ENCODE data around the gene MIEF1. TPM values are rescaled to one million over a fixed set of nuclear protein-coding genes. Genes with fewer than 3 reads are reported as not detected.

MIEF1 gene
- total RNA-seq, 2 experiments from 2014 or later, result 43.2 to 44.9 TPM

- ChIA-PET CTCF (interaction anchor here (1.2 to 2.6 kb wide), 2 partner anchors 12 to 15 kb away, joined by 4 to 9 read pairs; no protein-coding TSS in a partner anchor), POLR2A (no interaction called here)
- Mint-ChIP-seq H3K27ac (no peak overlapping the region), H3K4me1 (no peaks in the 10 kb centered on the region), H3K9me3 (ENCODE audit: low read depth) (no peaks in the 10 kb centered on the region), H3K36me3 (ENCODE audit: low read depth) (no peaks in the 10 kb centered on the region), H3K4me3 (no peak overlapping the region), H3K27me3 (no peaks in the 10 kb centered on the region)
- no peak for DNase-seq
- intact Hi-C loops (cut with DNase I, micrococcal nuclease), result no loop called here
- ATAC-seq, result no peak
These were observed 20.5 kb upstream of the MIEF1 start for GRCh38 chr22:39481595-39481994.

GRCh38 chr22:39482768-39483167, 19.3 kb upstream of the MIEF1 start:
- DNase-seq (no peak), ATAC-seq (no peak)
- H3K9me3 Mint-ChIP-seq (ENCODE audit: low read depth), result no peaks in the 10 kb centered on the region
- H3K36me3 Mint-ChIP-seq (ENCODE audit: low read depth), result no peaks in the 10 kb centered on the region
- no peaks in the 10 kb centered on the region for H3K4me1 Mint-ChIP-seq
- H3K27me3 Mint-ChIP-seq, result no peaks in the 10 kb centered on the region
- intact Hi-C loops (cut with DNase I, micrococcal nuclease), result no loop called here
- ChIA-PET POLR2A (interaction anchor here (0.6 kb wide), 1 partner anchor 159 kb away, joined by 3 read pairs; no protein-coding TSS in a partner anchor), CTCF (interaction anchor here (0.7 to 2.6 kb wide), 3 partner anchors 11 to 123 kb away, joined by 3 to 9 read pairs (median 4); no protein-coding TSS in a partner anchor)
- H3K27ac Mint-ChIP-seq, result no peak overlapping the region
- no peak overlapping the region for H3K4me3 Mint-ChIP-seq

GRCh38 chr22:39486951-39487825, 14.9 kb upstream of the MIEF1 start:
- H3K4me3 Mint-ChIP-seq, result no peak overlapping the region
- ChIA-PET CTCF (interaction anchor here (0.7 kb wide), 2 partner anchors 9 to 1110 kb away, joined by 3 read pairs; no protein-coding TSS in a partner anchor), POLR2A (no interaction called here)
- H3K27me3 Mint-ChIP-seq, result no peaks in the 10 kb centered on the region
- no peak for ATAC-seq
- H3K4me1 Mint-ChIP-seq, result peaks cover 4% of the 10 kb centered on the region
- H3K9me3 Mint-ChIP-seq (ENCODE audit: low read depth), result no peaks in the 10 kb centered on the region
- no peak overlapping the region for H3K27ac Mint-ChIP-seq
- DNase-seq, result no peak
- H3K36me3 Mint-ChIP-seq (ENCODE audit: low read depth), result no peaks in the 10 kb centered on the region
- intact Hi-C loops (cut with DNase I, micrococcal nuclease), result no loop called here

- ATAC-seq (no peak), DNase-seq (no peak)
- CTCF ChIA-PET, result no interaction called here
- intact Hi-C loops (cut with DNase I, micrococcal nuclease), result no loop called here
- Mint-ChIP-seq H3K4me1 (peaks cover 4% of the 10 kb centered on the region), H3K27me3 (no peaks in the 10 kb centered on the region), H3K9me3 (ENCODE audit: low read depth) (no peaks in the 10 kb centered on the region), H3K36me3 (ENCODE audit: low read depth) (no peaks in the 10 kb centered on the region), H3K4me3 (no peak overlapping the region), H3K27ac (no peak overlapping the region)
- POLR2A ChIA-PET, result no interaction called here
These were observed 14.1 kb upstream of the MIEF1 start for GRCh38 chr22:39487826-39488520.

- CTCF ChIA-PET, result no interaction called here
- intact Hi-C loops (cut with DNase I, micrococcal nuclease), result no loop called here
- POLR2A ChIA-PET, result no interaction called here
These were observed 13.5 kb upstream of the MIEF1 start for GRCh38 chr22:39488563-39489083.

GRCh38 chr22:39489094-39490068, 12.7 kb upstream of the MIEF1 start:
- ATAC-seq, result no peak
- H3K27ac Mint-ChIP-seq, result no peak overlapping the region
- no peak for DNase-seq
- POLR2A ChIA-PET, result interaction anchor here (1.5 kb wide), 1 partner anchor 31 kb away, joined by 7 read pairs; the partner anchor contains the start of gene ATF4
- H3K4me3 Mint-ChIP-seq, result no peak overlapping the region
- H3K36me3 Mint-ChIP-seq (ENCODE audit: low read depth), result no peaks in the 10 kb centered on the region
- intact Hi-C loops (cut with DNase I, micrococcal nuclease), result loop anchor here (1.0 to 5.0 kb wide), 5 partner anchors 13 to 858 kb away; partner anchors contain the start of genes MIEF1 (in 2 of the 2), ADSL (in 1 of the 2) and ATF4 (in 1 of the 2)
- no peaks in the 10 kb centered on the region for H3K27me3 Mint-ChIP-seq
- H3K9me3 Mint-ChIP-seq (ENCODE audit: low read depth), result no peaks in the 10 kb centered on the region
- CTCF ChIA-PET, result interaction anchor here (0.6 to 6.1 kb wide), 7 partner anchors 12 to 1543 kb away, joined by 3 to 100 read pairs (median 3); partner anchors contain the start of gene MIEF1
- peaks cover 4% of the 10 kb centered on the region for H3K4me1 Mint-ChIP-seq

More at GRCh38 chr22:39488563-39489083, 13.5 kb upstream of the MIEF1 start:
- Mint-ChIP-seq H3K4me1 (peaks cover 4% of the 10 kb centered on the region), H3K27ac (no peak overlapping the region), H3K36me3 (ENCODE audit: low read depth) (no peaks in the 10 kb centered on the region), H3K4me3 (no peak overlapping the region), H3K27me3 (no peaks in the 10 kb centered on the region), H3K9me3 (ENCODE audit: low read depth) (no peaks in the 10 kb centered on the region)
- no peak for ATAC-seq
- no peak for DNase-seq

GRCh38 chr22:39490135-39490798, 11.8 kb upstream of the MIEF1 start:
- H3K4me3 Mint-ChIP-seq, result no peak overlapping the region
- peak; percentile 100 for ATAC-seq
- no peaks in the 10 kb centered on the region for H3K36me3 Mint-ChIP-seq (ENCODE audit: low read depth)
- no peaks in the 10 kb centered on the region for H3K27me3 Mint-ChIP-seq
- peak; percentile 89 for DNase-seq
- intact Hi-C loops (cut with DNase I, micrococcal nuclease), result loop anchor here (1.0 to 5.0 kb wide), 5 partner anchors 12 to 857 kb away; partner anchors contain the start of genes MIEF1 (in 2 of the 2), ADSL (in 1 of the 2) and ATF4 (in 1 of the 2)
- peaks cover 7% of the 10 kb centered on the region for H3K4me1 Mint-ChIP-seq
- ChIA-PET CTCF (interaction anchor here (0.6 to 6.1 kb wide), 7 partner anchors 11 to 1544 kb away, joined by 3 to 100 read pairs (median 3); partner anchors contain the start of gene MIEF1), POLR2A (interaction anchor here (1.0 to 1.5 kb wide), 2 partner anchors 11 to 30 kb away, joined by 3 to 7 read pairs; partner anchors contain the start of genes ATF4 and MIEF1)
- H3K9me3 Mint-ChIP-seq (ENCODE audit: low read depth), result no peaks in the 10 kb centered on the region
- no peak overlapping the region for H3K27ac Mint-ChIP-seq

- ATAC-seq (no peak), DNase-seq (no peak)
- Mint-ChIP-seq H3K27ac (no peak overlapping the region), H3K4me3 (no peak overlapping the region), H3K36me3 (ENCODE audit: low read depth) (no peaks in the 10 kb centered on the region), H3K27me3 (no peaks in the 10 kb centered on the region), H3K9me3 (ENCODE audit: low read depth) (no peaks in the 10 kb centered on the region), H3K4me1 (peaks cover 7% of the 10 kb centered on the region)
- ChIA-PET CTCF (interaction anchor here (1.4 to 6.1 kb wide), 5 partner anchors 11 to 39 kb away, joined by 3 to 100 read pairs (median 5); partner anchors contain the start of gene MIEF1), POLR2A (interaction anchor here (0.6 to 1.5 kb wide), 3 partner anchors 11 to 1294 kb away, joined by 3 to 7 read pairs (median 4); partner anchors contain the start of genes ATF4 and MIEF1)
- intact Hi-C loops (cut with DNase I, micrococcal nuclease), result loop anchor here (1.0 to 5.0 kb wide), 5 partner anchors 11 to 856 kb away; partner anchors contain the start of genes MIEF1 (in 2 of the 2), ADSL (in 1 of the 2) and ATF4 (in 1 of the 2)
These were observed 11.0 kb upstream of the MIEF1 start for GRCh38 chr22:39490966-39491680.

GRCh38 chr22:39491696-39492095, 10.4 kb upstream of the MIEF1 start:
- Mint-ChIP-seq H3K27ac (no peak overlapping the region), H3K9me3 (ENCODE audit: low read depth) (no peaks in the 10 kb centered on the region), H3K36me3 (ENCODE audit: low read depth) (no peaks in the 10 kb centered on the region), H3K27me3 (no peaks in the 10 kb centered on the region), H3K4me1 (peaks cover 11% of the 10 kb centered on the region), H3K4me3 (no peak overlapping the region)
- ATAC-seq (no peak), DNase-seq (no peak)
- CTCF ChIA-PET, result interaction anchor here (0.6 to 6.1 kb wide), 4 partner anchors 10 to 436 kb away, joined by 3 to 100 read pairs (median 4); partner anchors contain the start of gene MIEF1
- POLR2A ChIA-PET, result interaction anchor here (0.6 to 0.9 kb wide), 2 partner anchors 31 to 1294 kb away, joined by 3 to 4 read pairs; no protein-coding TSS in a partner anchor
- intact Hi-C loops (cut with DNase I, micrococcal nuclease), result loop anchor here (5.0 kb wide), 3 partner anchors 54 to 856 kb away; partner anchors contain the start of gene ADSL (in 1 of the 2)

All from activated CD4-positive, alpha-beta T cell treated with anti-CD3 and anti-CD28 coated beads for 36 hours (primary cell).